ENCODE results near the gene POTEE. TPM values are rescaled to one million over a fixed set of nuclear protein-coding genes. Genes with fewer than 3 reads are reported as not detected.
A peak's percentile ranks its signal among the peaks of the same experiment; 100 is the strongest.
"Not testable (repeated sequence)": the region's sequence is repeated elsewhere in the genome, so short reads cannot be mapped to it uniquely, and the experiment has no call there.

The POTEE gene
- total and polyA plus RNA-seq, 10 donors = 0.15 to 0.32 (median 0.20) TPM; not detected in 6

- DNase-seq; H3K4me3 ChIP-seq; H3K4me1 ChIP-seq; intact Hi-C loops (cut with DNase I; ENCODE audit: low total_unique reads); H3K9me3 ChIP-seq; H3K27me3 ChIP-seq (replicated peaks in 1 of 7); H3K36me3 ChIP-seq: not testable (repeated sequence)
- WGBS, 5 donors = 32 to 48% (median 47%) methylated on average over 6 to 10 of the region's 10 CpGs
- peak in 1 of 3 donors; percentile 80 for TF ChIP-seq POLR2AphosphoS5 (IDR thresholded peaks at IDR 0.05)
- H3K27ac ChIP-seq = peak overlapping the region in 5 of 8 donors; percentile 26 to 56 (median 33)
Observed at GRCh38 chr2:131235543-131236449, 26.5 kb downstream of the POTEE start.

Small RNA genes lying within 50 kb of the gene (small RNA-seq; reads per million reads assigned to genes)
- gene AC009477.1 (0 reads per million in 4 donors), gene RNU6-127P (0 reads per million in 4 donors)

Other genes with a start within 250 kb of the POTEE start
- 100 to 1,000 TPM in 2 of 7 donors, 10 to 100 TPM in 5; 46.5 to 107 (median 67.0) TPM for gene FAM168B, start 116.1 kb upstream of the POTEE start, total RNA-seq
- gene FAM168B, start 116.1 kb upstream of the POTEE start, polyA plus RNA-seq = 10 to 100 TPM; 10.9 to 22.1 (median 13.3) TPM
- 10 to 100 TPM; 57.3 to 95.4 (median 79.5) TPM for gene PLEKHB2, start 104.2 kb upstream of the POTEE start, total RNA-seq
- gene PLEKHB2, start 104.2 kb upstream of the POTEE start, polyA plus RNA-seq = 10 to 100 TPM; 17.2 to 37.9 (median 20.1) TPM
- not detected for gene RAB6D, start 154.6 kb downstream of the POTEE start, total RNA-seq
- gene RAB6D, start 154.6 kb downstream of the POTEE start, polyA plus RNA-seq = under 1 TPM in 1 of 3 donors, not detected in 2; 0.05 TPM